SU-DHL-6 (cell line): ENCODE measurements around the gene MTA2.
"Not testable (repeated sequence)": the region's sequence is repeated elsewhere in the genome, so short reads cannot be mapped to it uniquely, and the experiment has no call there.

ENCODE experiments used
- H2AFZ ChIP-seq: fragments of 200-600 bp; sonication (generic); 2 replicates; pipeline ENCODE4 v1.6.1; 2014; ENCODE audit warnings: low read depth, mild to moderate bottlenecking, moderate library complexity, mixed read lengths, antibody characterized with exemption, low read length; ENCODE audit not compliant: severe bottlenecking
- H3F3A ChIP-seq: fragments of 200-600 bp; shearing (Covaris generic); 2 replicates; pipeline ENCODE4 v1.6.0; 2016; ENCODE audit warnings: antibody characterized with exemption, mild to moderate bottlenecking; ENCODE audit not compliant: insufficient read depth
- H3K27ac ChIP-seq: fragments of 200-600 bp; sonication (generic); 2 replicates; pipeline ENCODE4 v1.5.1; 2016; ENCODE audit warnings: low read depth, mild to moderate bottlenecking, low read length, moderate library complexity, mixed read lengths
- H3K27me3 ChIP-seq: fragments of 200-600 bp; sonication (generic), shearing (Covaris generic); 2 replicates; pipeline ENCODE4 v1.6.0; 2014; ENCODE audit warnings: mild to moderate bottlenecking, low read length
- H3K36me3 ChIP-seq: fragments of 200-600 bp; sonication (generic); 2 replicates; pipeline ENCODE4 v1.6.1; 2014; ENCODE audit warnings: mild to moderate bottlenecking, low read length, mixed read lengths
- H3K4me2 ChIP-seq: fragments of 300-600, 200-600 bp; shearing (Covaris generic), sonication (generic); 2 replicates; pipeline ENCODE4 v1.6.0; 2014; ENCODE audit warnings: low read length, low read depth, mild to moderate bottlenecking; ENCODE audit not compliant: poor library complexity, severe bottlenecking
- H3K4me3 ChIP-seq: fragments of 200-600 bp; sonication (generic); 2 replicates; pipeline ENCODE4 v1.5.1; 2014; ENCODE audit warnings: antibody characterized with exemption, low read length, mild to moderate bottlenecking, mixed read lengths; ENCODE audit not compliant: insufficient read depth, poor library complexity, severe bottlenecking
- H3K79me2 ChIP-seq: fragments of 200-600 bp; sonication (generic); 2 replicates; pipeline ENCODE4 v1.6.1; 2014; ENCODE audit warnings: mild to moderate bottlenecking, low read length, moderate library complexity; ENCODE audit not compliant: insufficient read depth
- H3K9ac ChIP-seq: fragments of 200-600 bp; sonication (generic); 2 replicates; pipeline ENCODE4 v1.7.0; 2014; ENCODE audit warnings: mild to moderate bottlenecking, low read length
- H3K9me2 ChIP-seq: fragments of 200-600 bp; sonication (generic); replicated peaks from 2 replicates; pipeline ENCODE4 v1.6.1; 2014; ENCODE audit warnings: low read length; ENCODE audit not compliant: insufficient read depth
- H3K9me3 ChIP-seq: fragments of 200-600 bp; sonication (generic); 2 replicates; pipeline ENCODE4 v1.6.1; 2014; ENCODE audit warnings: low read length, mixed read lengths; ENCODE audit not compliant: insufficient read depth
- H4K20me1 ChIP-seq: fragments of 200-600 bp; sonication (generic); 2 replicates; pipeline ENCODE4 v1.6.1; 2014; ENCODE audit warnings: low read depth, mild to moderate bottlenecking, antibody characterized with exemption, low read length, moderate library complexity, mixed read lengths
- EZH2phosphoT487 ChIP-seq: fragments of 200-600 bp; sonication (generic), shearing (Covaris generic); conservative IDR thresholded peaks from 2 replicates; pipeline ENCODE4 v1.6.1; 2018; ENCODE audit warnings: mild to moderate bottlenecking, antibody characterized with exemption, low read length, moderate library complexity, mixed read lengths
- TF ChIP-seq, protein P1 (sequence below): fragments of 200-600 bp; sonication (generic); IDR thresholded peaks from one replicate; pipeline ENCODE4 v1.5.1; 2017; ENCODE audit warnings: antibody characterized with exemption, mild to moderate bottlenecking, low read length, moderate library complexity; ENCODE audit not compliant: insufficient read depth, poor library complexity, severe bottlenecking

Gene MTA2

DNA sequence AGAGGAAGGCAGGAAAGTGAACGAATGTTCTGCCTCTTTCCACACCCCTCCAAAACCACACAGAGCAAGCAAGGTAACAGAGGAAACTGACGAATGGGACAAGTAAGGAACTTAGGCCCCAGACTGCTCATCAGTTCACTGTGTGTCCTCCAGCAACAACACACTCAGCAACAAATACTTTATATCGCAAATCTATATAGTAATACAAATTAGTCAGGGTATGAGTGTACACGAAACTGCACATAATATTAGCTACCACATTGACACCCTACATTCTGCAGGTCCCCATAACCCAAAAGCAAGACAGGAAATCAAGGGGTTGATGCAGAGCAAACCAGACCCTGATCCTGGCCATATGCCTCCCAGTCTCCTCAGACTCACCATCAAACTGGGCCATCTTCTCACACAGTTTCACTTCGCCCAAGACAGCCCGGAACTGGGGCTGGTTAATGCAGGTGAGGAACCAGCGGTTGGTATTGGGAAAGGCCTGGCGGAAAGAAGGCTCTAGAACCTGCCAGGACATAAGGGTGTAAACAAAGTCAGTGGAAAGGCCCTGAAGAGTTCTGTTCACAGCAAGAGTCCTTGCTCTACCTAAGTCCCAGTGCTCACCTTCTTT is 34.5 kb downstream of the MTA2 start:
- Histone ChIP-seq H3K4me3 (no peak overlapping the region), H3K4me2 (no peak overlapping the region), H3K9ac (no peak overlapping the region), H3K9me2 (no peaks in the 10 kb centered on the region), H2AFZ (no peak overlapping the region), H3F3A (no peaks in the 10 kb centered on the region), H3K27ac (no peak overlapping the region), H3K79me2 (peaks cover 49% of the 10 kb centered on the region), H4K20me1 (peaks cover 12% of the 10 kb centered on the region; the same call in 1 of the 2 replicates), H3K36me3 (peaks cover 34% of the 10 kb centered on the region), H3K27me3 (no peaks in the 10 kb centered on the region), H3K9me3 (no peaks in the 10 kb centered on the region)
- TF ChIP-seq EZH2phosphoT487: no peak
- TF ChIP-seq, protein P1, sequence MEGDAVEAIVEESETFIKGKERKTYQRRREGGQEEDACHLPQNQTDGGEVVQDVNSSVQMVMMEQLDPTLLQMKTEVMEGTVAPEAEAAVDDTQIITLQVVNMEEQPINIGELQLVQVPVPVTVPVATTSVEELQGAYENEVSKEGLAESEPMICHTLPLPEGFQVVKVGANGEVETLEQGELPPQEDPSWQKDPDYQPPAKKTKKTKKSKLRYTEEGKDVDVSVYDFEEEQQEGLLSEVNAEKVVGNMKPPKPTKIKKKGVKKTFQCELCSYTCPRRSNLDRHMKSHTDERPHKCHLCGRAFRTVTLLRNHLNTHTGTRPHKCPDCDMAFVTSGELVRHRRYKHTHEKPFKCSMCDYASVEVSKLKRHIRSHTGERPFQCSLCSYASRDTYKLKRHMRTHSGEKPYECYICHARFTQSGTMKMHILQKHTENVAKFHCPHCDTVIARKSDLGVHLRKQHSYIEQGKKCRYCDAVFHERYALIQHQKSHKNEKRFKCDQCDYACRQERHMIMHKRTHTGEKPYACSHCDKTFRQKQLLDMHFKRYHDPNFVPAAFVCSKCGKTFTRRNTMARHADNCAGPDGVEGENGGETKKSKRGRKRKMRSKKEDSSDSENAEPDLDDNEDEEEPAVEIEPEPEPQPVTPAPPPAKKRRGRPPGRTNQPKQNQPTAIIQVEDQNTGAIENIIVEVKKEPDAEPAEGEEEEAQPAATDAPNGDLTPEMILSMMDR: no peak

DNA sequence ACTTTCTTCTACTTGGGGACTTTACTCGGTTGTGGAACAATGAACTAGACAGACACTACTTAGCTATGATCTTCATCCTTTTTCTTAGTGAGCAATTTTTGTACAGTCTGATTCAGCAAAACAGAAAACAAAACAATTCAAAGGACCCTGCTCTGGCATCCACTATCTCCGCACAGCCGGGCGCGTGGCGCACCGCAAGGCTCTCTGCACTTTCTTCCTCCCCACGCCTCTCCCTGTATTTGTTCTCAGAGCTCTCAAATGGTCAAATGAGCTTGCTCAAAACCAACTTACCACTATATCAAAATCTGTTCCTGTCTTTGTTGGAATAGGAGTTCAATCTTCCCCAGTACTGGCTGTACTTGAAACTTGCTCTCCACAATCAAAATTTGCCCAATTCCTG is 35.4 kb downstream of the MTA2 start:
- H3K79me2 ChIP-seq: peaks cover 40% of the 10 kb centered on the region

DNA sequence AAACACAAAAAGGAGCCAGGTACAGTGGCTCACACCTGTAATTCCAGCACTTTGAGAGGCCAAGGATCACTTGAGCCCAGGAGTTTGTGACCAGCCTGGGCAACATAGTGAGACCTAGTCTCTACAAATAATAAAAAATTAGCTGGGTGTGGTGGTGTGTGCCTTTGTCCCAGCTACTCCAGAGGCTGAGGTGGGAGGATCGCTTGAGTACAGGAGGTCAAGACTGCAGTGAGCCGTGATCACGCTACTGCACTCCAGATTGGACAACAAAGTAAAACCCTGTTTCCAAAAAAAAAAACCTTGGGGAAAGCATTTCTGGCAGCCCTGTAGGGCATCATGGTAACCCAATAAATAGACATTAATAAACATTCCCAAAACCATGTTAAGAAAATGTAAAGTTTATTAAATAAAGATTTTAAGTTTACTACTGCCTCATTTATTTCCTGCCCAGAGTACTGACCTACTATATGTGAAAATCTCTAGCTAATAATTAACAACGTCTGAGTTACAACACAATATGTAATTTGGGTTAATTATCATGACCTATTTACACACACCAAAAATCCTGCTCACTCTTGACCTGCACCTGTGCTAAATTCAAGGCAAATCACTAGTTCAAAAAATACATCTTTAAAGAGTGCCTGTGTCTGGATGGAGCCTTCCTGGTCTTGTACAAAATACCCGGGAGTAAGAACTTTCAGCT is 36.4 kb downstream of the MTA2 start:
- peaks cover 35% of the 10 kb centered on the region for H3K79me2 ChIP-seq

More for the DNA sequence above, 35.4 kb downstream of the MTA2 start:
- no peak overlapping the region for H3K9ac ChIP-seq
- H3K4me2 ChIP-seq: no peak overlapping the region
- H3K27ac ChIP-seq: no peak overlapping the region
- no peak overlapping the region for H2AFZ ChIP-seq
- H3K27me3 ChIP-seq: no peaks in the 10 kb centered on the region
- H4K20me1 ChIP-seq: peaks cover 12% of the 10 kb centered on the region; the same call in 1 of the 2 replicates
- H3F3A ChIP-seq: peaks cover 4% of the 10 kb centered on the region; the same call in 1 of the 2 replicates
- TF ChIP-seq EZH2phosphoT487: no peak
- TF ChIP-seq, protein P1: no peak
- no peaks in the 10 kb centered on the region for H3K9me2 ChIP-seq
- H3K4me3 ChIP-seq: no peak overlapping the region
- no peaks in the 10 kb centered on the region for H3K9me3 ChIP-seq
- H3K36me3 ChIP-seq: peaks cover 27% of the 10 kb centered on the region; the same call in 1 of the 2 replicates

DNA sequence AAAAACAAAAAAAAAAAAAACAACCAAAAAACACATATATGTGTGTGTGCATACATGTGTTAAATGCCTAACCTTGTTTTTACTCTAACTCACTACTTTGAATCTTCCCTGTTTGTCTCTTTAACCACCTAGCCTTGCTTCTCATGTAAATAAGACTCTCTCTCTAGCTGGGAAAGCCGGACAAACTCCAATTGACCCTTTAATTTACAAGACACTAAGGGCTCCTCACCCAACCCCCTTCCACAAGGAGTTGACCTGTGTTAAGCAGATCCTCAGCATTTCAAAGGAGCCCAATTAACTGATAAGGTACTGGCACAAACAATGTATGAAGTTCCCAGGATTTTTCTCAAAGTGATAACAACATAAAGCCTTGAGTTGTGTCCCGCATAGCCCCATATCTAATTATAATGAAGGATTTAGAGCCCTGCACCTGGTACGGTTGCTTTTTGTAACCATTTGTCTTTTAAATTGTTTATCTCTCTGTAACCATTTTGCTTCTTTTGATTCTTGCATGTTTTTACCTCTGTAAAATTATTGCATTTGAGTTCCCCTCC is 39.9 kb downstream of the MTA2 start:
- H3K9me2 ChIP-seq, H3K9ac ChIP-seq, H3K27ac ChIP-seq, H3K4me2 ChIP-seq, H3K9me3 ChIP-seq, H3K27me3 ChIP-seq, H2AFZ ChIP-seq, H3K4me3 ChIP-seq: not testable (repeated sequence)
- H4K20me1 ChIP-seq: peaks cover 12% of the 10 kb centered on the region; the same call in 1 of the 2 replicates
- H3K36me3 ChIP-seq: peaks cover 25% of the 10 kb centered on the region; the same call in 1 of the 2 replicates
- H3K79me2 ChIP-seq: peaks cover 16% of the 10 kb centered on the region; the same call in 1 of the 2 replicates
- H3F3A ChIP-seq: peaks cover 12% of the 10 kb centered on the region

More for the DNA sequence above, 36.4 kb downstream of the MTA2 start:
- TF ChIP-seq, protein P1: no peak
- TF ChIP-seq EZH2phosphoT487: no peak
- Histone ChIP-seq H3K4me3 (no peak overlapping the region), H3K4me2 (no peak overlapping the region), H3K27me3 (no peaks in the 10 kb centered on the region), H3K27ac (no peak overlapping the region), H4K20me1 (peaks cover 12% of the 10 kb centered on the region; the same call in 1 of the 2 replicates), H3K36me3 (peaks cover 22% of the 10 kb centered on the region; the same call in 1 of the 2 replicates), H3K9ac (no peak overlapping the region), H3F3A (peaks cover 4% of the 10 kb centered on the region; the same call in 1 of the 2 replicates), H3K9me3 (no peaks in the 10 kb centered on the region), H3K9me2 (no peaks in the 10 kb centered on the region), H2AFZ (no peak overlapping the region)
